Measurements from ENCODE around the gene RAD51B. TPM values are rescaled to one million over a fixed set of nuclear protein-coding genes. Genes with fewer than 3 reads are reported as not detected.

Gene RAD51B
- total and polyA plus RNA-seq, 2 of the 13 experiments (the other 11 are each of a cell fraction or from before 2014, with no cell fraction given), result 7.0 to 9.5 TPM

- 0 out of 2 replicates have a peak, but pooled peaks have one; percentile 28 for TF ChIP-seq ADNP (CRISPR knock-in tag; IDR thresholded peaks at IDR 0.05)
- TF ChIP-seq CEBPZ (IDR thresholded peaks at IDR 0.05; ENCODE audit: low read length), result no peak
Observed at GRCh38 chr14:68637106-68638021, 817.8 kb downstream of the RAD51B start (continued).

- Histone ChIP-seq H3K27ac (ENCODE audit: extremely low read length, insufficient read depth, low read length) (no peak overlapping the region), H2AFZ (ENCODE audit: low read length) (peak overlapping the region; percentile 46), H3K36me3 (replicated peaks in 1 of 2; ENCODE audit: control insufficient read depth in 1 of 2, insufficient read depth in 2 of 2, low read length in 2 of 2) (no peaks in the 10 kb centered on the region), H3K4me2 (ENCODE audit: low read depth, low read length) (peak overlapping the region; percentile 48), H3K79me2 (ENCODE audit: insufficient read depth, low read length) (no peaks in the 10 kb centered on the region), H3K4me3 (replicated peaks in 1 of 3; ENCODE audit: insufficient read depth in 1 of 3, low read depth in 2 of 3, low read length in 3 of 3) (no peak overlapping the region; a peak in 1 of 6 replicates), H4K20me1 (ENCODE audit: insufficient read depth, low read length) (no peaks in the 10 kb centered on the region), H3K27me3 (ENCODE audit: control insufficient read depth in 1 of 2, insufficient read depth in 2 of 2, low read length in 2 of 2) (no peaks in the 10 kb centered on the region), H3K4me1 (ENCODE audit: insufficient read depth, low read length) (peaks cover 50% of the 10 kb centered on the region), H3K9me3 (ENCODE audit: low read length) (peaks cover 15% of the 10 kb centered on the region), H3K9ac (ENCODE audit: insufficient read depth, low read depth, low read length) (no peak overlapping the region)
- BruUV-seq (replicated peaks), result no TSS peak
- intact Hi-C loops (cut with micrococcal nuclease; ENCODE audit: unreplicated experiment) (no loop called here), in situ Hi-C loops (cut with HindIII; ENCODE audit: extremely low pct_ligation_motif_present, low pct_unique_long_range_greater_than_20kb) (no loop called here)
- peak; percentile 52 for FAIRE-seq
- ChIA-PET POLR2A (interaction anchor here (0.8 to 1.9 kb wide), 9 partner anchors 17 to 360 kb away, joined by 3 to 10 read pairs (median 3); partner anchors contain the start of gene ZFP36L1), CTCF (ENCODE audit: low intra/inter-chr PET ratio, low total read pairs) (no interaction called here)
- 51% methylated on average over 12 of the region's 12 CpGs for WGBS (ENCODE audit: low lambda C conversion rate)
- peak; percentile 45 for DNase-seq (ENCODE audit: low spot score)
- ATAC-seq, result peak; percentile 82
- TF ChIP-seq MTERF4 (CRISPR knock-in tag; IDR thresholded peaks at IDR 0.05) (no peak), MEIS1 (CRISPR knock-in tag; IDR thresholded peaks at IDR 0.05; ENCODE audit: borderline replicate concordance) (no peak), ZNF264 (CRISPR knock-in tag; IDR thresholded peaks at IDR 0.05) (no peak), TCF7 (IDR thresholded peaks at IDR 0.05; ENCODE audit: low read depth) (peak; percentile 68), TMF1 (CRISPR knock-in tag; IDR thresholded peaks at IDR 0.05; ENCODE audit: low read depth) (no peak), ETV5 (CRISPR knock-in tag; IDR thresholded peaks at IDR 0.05; ENCODE audit: borderline replicate concordance) (peak; percentile 36; the same call in 1 of the 2 replicates), ZBTB25 (CRISPR knock-in tag; IDR thresholded peaks at IDR 0.05) (no peak), ZNF18 (CRISPR knock-in tag; IDR thresholded peaks at IDR 0.05; ENCODE audit: insufficient replicate concordance) (no peak), ZNF414 (CRISPR knock-in tag; IDR thresholded peaks at IDR 0.05) (0 out of 2 replicates have a peak, but pooled peaks have one; percentile 36)
Observed at GRCh38 chr14:68638141-68638999, 818.8 kb downstream of the RAD51B start.

Measured in HepG2 (cell line).